ENCODE measurements around the gene ECPAS.
A peak's percentile ranks its signal among the peaks of the same experiment; 100 is the strongest.
"Not testable (repeated sequence)": the region's sequence is repeated elsewhere in the genome, so short reads cannot be mapped to it uniquely, and the experiment has no call there.

ECPAS gene

DNA sequence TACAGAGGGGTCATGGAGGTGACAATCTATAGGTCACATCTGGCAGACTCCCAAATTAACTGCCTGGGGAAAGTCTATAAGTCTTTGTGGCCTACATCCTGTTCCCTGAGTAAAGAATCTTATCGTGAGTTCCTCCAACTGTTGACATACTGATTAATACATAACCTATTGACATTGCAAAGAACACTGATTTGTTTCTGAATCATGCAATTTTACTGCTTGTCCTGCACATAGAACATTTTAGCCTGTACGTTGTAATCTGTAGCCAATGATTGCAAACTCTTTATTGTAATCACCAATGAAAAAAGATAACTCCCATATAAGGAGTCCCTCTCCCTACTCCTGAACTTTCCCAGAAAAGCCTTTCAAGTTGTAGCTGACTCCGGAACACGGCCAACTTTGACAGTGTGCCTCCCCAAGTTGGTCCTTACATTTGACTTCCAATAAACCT lies 135.3 kb downstream of the ECPAS start:
- no peak for DNase-seq (ENCODE audit: low read depth)

DNA sequence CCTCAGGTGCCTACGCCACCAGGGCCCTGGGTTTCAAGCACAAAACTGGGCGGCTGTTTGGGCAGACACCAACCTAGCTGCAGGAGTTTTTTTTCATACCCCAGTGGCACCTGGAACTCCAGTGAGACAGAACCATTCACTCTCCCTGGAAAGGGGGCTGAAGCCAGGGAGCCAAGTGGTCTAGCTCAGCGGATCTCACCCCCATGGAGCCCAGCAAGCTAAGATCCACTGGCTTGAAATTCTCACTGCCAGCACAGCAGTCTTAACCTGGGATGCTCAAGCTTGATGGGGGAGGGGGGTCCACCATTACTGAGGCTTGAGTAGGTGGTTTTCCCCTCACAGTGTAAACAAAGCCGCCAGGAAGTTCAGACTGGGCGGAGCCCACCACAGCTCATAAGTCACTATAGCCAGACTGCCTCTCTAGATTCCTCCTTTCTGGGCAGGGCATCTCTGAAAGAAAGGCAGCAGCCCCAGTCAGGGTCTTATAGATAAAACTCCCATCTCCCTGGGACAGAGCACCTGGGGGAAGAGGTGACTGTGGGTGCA lies 149.8 kb downstream of the ECPAS start:
- DNase-seq (ENCODE audit: low read depth): not testable (repeated sequence)

DNA sequence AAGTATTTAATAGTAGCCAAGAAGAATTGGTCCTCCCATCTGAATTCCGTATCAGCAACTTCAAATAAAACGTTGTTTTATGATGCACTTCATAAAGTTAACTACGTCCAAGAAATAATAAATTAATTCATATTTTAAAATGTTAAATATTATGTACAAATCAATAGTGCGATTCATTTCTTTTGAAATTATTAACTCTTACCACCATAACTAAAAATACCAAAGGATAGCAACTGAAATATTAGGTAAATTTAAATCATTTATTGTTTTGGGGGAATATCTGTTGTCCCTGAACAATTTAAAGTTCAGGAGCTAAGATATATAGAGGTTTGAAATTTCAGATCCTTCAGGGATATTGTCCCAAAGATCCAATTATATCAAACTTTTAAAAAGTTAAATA lies 154.1 kb downstream of the ECPAS start, which contains the start of gene OR2K2:
TSS of gene OR2K2 (minus strand) at position 101 of the 400 bp plus-strand sequence. CDS start 1,791 bp downstream, outside the sequence.
- no peak for DNase-seq (ENCODE audit: low read depth)

DNA sequence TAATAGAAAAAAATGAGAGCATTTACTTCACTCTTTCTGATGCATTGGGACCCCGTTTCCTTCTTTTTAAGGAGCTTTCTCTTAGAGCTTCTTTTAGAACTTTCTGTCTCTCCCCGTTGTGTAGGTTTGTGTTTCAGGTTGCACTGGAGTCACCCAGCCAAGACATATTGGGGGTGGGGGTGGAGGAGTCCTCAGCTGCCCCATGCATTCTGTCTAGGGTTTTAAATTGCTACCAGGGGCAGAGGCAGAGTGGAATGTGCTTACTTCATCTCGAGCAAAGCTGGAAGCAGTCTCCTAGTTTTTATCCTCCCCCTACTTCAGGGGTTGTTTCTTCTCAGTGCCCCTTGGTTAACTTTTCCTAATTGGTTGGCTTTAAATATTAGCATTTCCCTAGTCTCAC lies 163.6 kb downstream of the ECPAS start:
- no peak for DNase-seq (ENCODE audit: low read depth)

DNA sequence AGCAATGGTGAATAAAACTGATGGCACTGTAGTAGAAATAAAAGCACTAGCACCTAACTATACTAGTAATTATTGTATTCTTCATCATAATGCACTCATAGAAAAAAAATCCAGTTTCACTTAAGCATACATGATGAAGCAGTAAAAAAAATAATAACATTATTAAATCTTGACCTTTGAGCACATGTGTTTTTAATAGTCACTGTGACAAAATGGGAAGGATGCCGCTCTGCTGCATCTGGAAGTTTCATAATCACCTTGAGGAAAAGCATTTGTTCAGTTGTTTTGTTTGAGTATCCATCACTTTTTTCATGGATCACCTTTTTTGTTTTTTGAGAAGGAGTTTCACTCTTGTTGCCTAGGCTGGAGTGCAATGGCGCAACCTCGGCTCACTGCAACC lies 167.4 kb downstream of the ECPAS start:
- DNase-seq (ENCODE audit: low read depth): peak; percentile 29

All from GM04504 (cell line).